DMS53 (cell line): ENCODE measurements around the gene ASTL.

Source experiments
- DNase-seq: peaks from one replicate; lab custom pipeline; 2025; lab: John Stamatoyannopoulos, UW

Gene ASTL

DNA sequence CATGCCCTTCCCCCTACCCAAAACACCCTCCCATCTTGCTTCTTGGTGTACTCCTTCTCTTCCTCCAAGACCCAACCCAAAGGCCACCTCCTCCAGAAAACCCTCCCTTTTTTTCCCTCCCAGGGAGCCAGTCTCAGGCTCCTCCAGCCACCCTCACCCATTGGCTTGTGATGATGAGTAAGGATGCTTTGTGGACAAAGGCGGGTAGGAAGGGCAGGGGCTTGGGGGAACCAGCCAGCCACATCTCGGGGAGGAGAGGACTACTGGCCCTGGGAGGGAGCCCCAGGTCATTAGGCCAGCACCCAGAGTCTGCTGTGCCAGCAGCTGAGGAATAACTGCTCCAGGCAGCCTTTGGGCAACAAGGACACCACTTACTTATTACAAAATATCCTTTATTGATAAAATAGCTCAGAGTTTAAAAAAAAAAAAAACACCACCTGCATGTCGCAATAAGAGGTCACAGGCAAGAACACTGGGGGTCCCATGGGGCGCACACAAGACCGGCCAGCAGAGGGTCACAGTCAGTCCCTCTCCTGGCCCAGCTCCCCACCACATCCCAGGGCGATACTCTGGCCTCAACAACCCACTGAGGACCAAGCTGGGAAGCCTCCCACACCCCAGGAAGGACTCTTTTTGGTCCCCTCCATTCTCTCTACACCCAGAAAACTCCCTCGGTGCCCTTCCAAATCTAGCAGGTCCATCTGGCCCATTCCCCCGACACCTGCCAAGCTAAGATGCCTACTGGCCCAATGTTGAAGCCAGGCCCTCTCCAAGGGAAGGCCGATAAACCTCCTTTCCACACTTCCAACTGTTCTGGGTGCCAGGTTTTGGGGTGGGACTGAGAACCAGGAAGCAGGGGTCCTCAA is 25.6 kb downstream of the ASTL start:
- no peak for DNase-seq

DNA sequence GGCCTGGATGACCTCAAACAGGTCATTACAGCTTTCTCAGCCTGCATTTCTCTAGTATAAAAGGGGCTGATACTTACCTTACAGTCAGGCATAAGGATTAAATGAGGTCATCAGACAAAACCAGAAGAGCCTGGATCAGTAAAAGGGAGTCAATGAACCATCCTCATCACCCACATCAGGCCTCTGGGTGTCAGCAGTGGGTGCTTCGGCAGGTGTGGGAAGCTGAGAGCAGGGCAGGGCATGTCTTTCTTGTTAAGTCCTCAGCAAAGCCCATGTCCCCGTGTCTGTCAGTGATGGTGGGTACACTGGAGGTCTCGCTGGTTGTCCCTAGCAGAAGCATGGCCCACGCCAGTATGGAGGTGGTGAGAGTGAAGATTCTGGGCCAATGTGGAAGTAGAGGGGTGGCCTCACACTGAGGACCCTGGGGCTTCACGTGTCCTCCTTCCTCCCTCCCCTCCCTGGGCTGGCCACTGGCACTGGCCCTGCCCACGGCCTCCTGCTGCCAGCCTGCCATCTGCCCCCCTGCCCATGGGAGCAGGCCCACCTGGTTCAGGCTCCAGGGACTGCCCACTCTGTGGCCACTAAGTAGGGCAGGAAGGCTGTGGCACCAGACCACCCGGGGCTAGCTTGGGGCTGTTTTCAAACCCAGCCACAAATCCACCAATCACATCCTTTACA is 26.3 kb downstream of the ASTL start:
- DNase-seq, result peak; percentile 70

DNA sequence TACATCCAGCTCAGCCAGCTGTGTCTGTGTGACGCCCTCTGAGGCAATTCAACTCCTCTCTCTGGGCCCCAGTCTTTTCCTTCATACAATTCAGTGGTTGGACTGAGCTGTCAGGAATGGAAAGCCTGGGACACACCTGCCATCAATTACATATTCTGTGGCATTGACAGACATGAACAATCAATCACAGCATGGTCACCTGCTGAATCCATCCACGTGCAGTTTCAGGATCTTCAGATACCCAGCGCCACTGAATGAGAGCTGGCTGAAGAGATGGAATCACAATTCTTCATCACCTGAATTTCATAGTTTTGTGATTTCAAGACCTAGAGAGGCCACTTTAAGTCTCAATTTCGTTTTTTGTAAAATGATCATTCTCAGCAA is 27.1 kb downstream of the ASTL start:
- DNase-seq, result peak; percentile 42

DNA sequence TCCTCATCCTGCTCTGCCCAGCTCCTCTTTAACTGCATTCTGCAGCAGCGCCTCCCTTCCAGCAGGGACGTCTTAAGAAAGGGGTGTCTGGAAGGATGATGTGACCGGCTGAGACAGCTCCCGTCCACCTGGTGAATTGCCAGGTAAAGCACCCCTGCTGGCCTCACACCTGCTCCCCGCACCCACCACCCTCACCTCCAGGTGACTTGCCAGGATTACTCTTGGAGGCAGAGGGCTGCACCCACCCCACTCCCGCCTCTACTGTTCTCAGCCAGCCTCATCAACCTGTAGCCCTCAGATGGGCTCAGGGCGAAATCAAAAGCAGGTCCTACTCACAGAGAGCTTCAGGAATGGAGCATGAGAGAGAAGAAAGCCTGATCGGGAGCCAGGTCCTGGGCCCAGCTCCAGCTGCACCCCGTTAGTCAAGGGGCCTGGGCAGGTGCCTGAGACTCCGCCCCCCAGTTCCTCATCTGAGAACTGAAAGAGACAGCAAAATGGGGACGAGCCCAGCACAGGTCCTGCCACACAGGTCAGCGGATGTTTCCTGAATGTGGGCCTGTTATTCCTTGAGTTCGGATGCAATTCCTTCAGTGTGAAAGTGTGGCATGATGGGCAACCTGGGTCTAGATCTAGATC is 27.6 kb downstream of the ASTL start:
- no peak for DNase-seq

DNA sequence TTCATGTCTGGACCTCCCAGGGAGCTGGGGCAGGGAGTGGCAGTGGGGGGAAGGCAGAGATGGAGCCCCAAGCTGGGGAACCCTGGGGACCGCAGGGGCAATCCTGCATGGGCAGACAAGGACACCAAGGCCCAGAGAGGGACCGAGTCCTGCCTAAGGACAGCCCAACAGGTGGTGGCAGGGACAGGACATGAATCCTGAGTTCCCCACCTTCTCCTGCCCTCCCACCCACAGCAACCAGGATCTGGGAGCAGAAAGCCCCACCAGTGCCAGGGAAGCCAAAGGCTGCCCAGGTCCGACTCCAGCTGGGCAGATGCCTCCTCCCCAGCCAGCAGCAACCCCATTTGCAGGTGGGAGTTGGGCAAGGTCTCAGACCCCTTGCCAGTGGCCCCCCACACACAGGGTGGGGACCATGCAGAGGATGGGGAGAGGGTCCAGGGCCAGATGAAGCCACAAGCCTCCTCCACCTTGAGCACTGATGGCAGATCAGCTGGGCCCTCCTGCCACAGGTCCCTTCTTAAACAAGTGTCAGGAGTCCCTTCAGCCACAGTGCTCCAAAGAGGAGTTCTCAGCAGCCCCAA is 28.3 kb downstream of the ASTL start:
- no peak for DNase-seq

DNA sequence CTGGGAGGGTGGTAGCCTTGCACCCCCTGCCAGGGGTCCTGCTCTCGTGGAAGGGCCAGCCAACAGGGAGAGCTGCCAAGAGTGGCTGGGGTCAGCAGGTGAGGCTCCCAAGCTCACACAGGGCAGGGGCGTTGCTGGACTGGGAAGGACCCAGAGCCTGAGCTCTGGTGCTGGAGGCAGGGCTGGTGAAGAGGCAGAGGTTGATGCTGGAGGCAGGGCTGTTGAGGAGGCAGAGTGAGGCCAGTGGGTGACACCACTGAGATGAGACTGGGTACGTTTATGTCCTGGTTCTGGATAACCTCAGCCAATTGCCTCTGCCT is 29.0 kb downstream of the ASTL start:
- no peak for DNase-seq

DNA sequence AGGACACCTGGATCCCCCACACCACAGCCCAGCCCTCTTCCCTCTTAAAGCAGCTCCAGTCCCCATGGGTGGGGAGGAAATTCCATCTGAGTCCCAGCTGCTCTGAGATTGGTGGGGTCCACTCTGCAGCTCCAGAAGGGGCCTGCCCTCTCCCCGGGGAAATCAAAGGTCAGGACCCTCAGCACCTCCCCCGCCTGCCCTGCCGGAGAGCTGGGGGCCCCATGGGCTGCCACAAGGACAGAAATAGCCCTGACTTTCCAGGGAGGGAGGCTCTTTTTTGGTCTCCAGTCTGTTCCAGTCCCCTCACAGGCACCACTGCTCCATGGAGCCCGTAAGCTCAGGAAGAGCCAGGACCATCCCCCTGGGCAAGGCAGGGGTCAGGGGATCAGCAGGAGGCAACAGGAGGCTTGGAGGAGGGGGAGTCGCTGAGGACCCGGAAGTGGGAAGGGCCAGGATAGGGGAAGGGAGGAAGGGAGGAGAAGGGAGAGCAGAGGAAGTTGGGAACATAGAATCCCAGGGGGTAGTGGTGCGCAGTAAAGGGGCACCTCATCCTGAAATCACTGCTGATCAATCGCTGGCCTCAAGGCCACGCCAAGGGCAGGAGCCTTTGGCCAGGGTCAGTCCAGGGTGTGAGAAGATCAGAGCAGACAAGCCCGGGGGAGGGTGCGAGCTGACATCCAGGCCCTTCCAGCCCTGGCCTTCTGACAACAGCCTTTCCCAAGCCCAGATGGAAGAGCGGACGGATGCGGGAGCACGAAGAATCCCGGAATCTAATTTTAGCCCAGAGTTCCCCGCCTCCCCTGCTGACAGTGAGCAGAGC is 29.6 kb downstream of the ASTL start:
- no peak for DNase-seq

DNA sequence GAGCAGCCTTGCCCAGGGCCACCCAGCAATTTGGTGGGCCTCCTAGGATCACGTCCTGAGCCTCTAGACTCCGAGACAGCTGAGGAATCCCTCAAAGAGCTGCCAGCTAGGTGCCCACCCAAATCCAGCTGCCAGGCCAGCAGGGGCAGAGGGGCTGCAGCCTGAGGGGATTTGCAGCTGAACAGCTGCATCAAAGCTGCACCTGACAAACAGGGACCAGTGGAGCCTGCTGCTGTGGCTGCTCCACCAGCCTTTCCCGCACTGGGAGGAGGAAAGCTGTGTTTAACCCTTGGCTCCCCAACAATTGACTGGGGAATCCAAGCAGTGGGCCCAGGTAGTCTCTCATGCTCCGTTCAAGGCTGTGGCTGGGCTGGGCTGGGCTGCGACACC is 30.2 kb downstream of the ASTL start:
- DNase-seq, result no peak

DNA sequence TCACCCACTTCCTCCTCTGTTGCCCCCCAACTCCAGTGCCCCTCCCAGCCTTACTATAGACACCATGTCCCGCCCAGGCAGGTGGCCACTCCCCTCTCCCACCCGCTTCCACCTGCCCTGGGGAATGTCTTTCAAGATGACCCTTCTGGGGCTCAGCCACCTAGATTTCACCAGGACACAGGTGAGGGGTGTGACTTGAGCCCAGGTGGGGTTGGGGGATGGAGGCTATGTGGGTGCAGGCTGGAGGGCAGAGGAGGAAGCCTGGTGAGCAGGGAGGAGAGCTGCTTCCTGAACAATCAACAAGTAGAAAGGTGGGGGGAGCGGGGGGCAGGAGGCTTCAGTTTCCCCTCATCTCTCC is 30.6 kb downstream of the ASTL start:
- DNase-seq, result no peak

DNA sequence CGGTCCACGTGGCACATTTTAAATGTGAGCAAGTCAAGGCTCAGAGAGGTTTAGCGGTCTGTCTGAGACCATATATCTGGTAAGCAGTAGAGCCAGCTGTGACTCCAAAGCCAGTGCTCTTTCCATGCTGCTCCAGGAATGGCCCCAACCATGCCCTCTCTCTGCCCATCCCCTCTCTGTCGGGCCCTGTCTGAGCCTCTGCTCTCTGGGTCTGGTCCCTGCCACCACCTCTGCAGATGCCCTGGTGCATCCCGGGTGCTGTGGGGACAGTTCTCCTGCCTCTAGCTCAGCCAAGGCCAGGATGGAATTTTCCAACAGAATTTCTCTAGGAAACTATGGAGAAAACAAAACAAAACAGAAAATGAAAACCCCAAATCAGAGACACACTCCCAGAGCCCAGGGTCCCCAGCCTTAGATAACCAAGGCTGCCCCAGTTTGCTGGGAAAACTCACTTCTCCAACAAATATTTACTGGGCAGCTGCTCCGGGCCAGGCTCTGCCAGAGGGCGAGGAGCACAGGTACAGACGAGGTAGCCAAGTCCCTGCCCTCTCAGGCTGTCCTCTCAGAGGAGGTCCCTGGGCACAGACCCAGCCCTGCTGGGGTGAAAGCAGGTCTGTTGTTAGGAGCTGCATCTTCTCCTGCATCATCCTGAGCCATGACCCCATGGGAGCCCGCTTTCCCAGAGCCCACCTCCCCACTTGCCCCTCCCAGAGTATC is 31.2 kb downstream of the ASTL start:
- no peak for DNase-seq

DNA sequence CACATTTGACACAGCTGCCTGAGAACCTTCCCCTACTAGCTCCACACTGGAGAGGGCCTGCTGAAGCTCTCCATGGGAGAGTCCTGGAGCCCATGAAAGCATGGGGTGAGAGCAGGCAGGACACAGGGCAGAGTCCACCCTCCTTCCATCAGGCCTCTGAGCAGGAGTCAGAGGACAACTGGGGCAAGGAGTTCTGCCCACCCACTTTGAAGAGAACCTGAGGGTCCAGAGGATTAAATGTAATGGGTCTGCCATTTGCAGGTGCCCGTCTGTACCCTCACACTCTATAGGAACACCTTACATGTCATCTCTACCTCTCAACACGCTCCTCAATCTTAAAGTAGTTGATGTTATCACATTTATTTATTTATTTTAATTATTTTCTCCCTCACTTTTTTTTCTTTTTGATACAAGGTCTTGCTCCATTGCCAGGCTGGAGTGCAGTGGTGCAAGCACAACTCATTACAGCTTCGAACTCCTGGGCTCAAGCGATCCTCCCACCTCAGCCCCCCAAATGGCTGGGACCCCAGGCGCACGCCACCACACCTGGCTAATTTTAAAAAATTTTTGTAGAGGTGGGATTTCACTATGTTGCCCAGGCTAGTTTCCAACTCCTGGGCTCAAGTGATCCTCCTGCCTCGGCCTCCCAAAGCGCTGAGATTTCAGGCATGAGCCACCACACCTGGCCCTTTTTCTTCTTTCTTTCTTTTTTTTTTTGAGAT is 32.1 kb downstream of the ASTL start:
- DNase-seq, result no peak

DNA sequence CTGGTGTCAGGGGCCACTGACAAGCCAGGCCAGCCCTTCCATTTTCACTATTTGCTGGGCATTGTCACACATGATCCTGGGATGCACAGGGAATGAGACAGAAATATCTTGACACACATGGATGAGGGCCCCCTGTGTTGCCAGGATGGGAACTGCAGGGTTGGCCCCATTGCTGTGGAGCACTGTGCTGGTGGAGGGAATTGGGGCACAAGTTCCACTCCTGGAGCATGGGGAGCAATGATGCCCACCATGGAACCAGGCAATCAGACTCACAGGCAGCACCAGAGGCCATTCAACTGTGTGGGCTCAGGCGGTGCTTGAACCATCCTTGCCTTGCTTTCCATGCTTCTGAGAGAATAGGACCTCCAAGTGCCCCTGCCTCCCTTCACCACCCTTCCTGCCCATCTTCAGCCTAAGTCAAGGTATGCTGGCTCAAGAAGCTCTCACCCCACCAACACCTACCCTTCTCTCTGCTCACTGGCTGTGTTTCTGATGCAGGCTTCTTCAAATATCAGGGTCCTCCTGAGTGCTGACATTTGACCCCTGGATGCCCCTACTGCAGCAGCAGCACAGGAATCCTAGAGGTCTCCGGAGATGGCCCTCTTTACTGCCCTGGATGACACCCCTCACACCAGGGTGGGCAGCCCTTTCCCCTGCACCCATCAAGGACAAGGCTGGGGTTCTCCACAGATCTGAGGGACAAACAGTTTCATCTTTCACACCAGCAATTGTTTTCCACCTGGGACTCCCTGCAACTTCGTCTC is 33.0 kb downstream of the ASTL start:
- no peak for DNase-seq

DNA sequence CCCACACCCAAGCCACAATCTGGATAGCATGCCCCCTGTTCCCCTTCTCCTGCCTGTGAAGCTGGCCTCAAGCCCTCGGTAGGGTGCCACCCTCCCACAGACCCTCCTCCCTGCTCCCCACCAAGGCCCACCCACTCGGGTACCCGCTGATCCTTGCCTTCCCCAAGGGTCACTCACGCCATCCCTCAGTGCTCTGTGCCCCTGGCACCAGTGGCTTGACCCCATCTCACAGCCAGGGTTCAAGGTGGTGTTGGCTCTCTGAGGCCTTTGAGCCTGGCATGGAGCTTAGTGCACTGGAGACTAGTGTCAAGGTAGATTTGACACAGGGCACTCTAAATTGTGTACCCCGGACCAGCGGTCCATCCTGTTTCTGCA is 33.8 kb downstream of the ASTL start:
- no peak for DNase-seq

DNA sequence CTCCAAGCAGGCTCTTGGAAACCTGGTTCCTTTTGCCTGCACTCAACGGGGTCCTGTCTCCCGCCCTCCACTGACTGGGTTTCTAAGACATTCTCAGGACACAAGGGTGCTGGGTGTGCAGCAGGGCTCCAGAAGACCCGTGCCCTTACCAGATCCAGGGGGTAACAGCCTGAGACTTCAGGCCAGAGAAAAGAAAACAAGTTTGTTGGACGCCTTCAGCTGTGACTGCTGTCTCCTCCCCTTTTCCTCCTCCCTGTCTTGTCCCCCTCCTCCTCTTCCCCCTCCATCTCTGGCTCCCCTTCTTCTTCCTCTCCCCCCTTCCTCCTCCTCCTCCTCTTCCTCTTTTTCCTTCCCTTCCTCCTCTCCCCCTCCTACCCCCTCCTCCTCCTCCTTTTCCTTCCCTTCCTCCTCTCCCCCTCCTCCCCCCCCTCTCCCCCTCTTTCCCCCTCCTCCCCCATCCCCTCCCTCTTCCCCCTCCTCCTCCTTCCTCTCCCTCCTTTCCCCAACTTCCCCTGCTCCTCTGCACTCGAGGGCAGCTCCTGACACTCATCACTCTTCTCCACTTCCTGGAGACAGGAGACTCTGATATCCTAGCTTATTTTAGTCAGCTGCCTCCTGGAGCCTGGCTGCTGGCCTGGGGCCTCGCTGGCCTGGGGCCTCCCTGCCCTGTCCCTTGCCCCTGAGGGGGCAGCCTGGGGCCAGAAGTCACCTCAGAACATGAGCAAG is 34.4 kb downstream of the ASTL start:
- no peak for DNase-seq

DNA sequence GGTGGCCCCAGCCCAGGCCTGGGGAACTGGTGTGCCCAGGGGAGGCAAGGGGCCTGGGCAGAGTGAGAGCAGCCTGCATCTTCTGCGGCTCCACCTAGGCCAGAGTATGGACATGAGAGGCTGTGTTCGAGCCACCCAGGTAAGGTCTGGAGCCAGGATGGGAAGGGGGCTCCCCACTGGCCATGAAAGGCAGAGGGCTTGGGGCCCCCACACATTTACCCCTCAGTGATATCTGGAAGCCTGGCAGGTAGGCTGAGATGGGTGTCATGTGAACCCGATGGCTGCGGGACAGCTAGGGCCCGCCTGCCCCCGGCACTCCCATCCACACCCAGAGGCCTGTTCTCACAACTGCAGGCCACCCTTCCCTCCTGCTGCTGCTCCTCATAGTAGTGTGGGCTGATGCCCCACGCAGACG is 35.1 kb downstream of the ASTL start:
- DNase-seq, result no peak

DNA sequence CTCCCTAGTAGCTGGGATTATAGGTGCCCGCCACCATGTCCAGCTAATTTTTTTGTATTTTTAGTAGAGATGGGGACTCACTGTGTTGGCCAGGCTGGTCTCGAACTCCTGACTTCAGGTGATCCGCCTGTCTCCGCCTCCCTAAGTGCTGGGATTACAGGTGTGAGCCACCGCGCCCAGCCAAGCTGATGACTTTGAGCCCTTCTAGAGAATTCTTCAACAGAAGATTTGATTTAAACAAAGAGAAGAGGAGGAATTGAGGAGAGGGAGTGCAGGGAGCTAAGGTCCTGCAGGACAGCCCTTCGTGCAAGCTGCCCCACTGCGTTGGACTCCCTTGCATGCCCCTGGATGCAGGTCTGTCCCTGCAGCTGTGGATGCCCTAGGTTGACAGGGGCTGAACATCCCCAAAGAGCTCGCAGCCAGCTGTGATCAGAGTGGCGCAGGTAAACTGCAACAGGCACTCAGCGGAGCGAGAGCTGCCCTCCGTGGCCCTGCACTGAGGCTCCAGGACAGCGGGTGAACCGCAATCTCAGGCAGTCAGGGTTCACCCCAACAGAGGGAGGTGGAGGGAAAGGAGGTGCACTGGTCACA is 35.6 kb downstream of the ASTL start:
- no peak for DNase-seq

DNA sequence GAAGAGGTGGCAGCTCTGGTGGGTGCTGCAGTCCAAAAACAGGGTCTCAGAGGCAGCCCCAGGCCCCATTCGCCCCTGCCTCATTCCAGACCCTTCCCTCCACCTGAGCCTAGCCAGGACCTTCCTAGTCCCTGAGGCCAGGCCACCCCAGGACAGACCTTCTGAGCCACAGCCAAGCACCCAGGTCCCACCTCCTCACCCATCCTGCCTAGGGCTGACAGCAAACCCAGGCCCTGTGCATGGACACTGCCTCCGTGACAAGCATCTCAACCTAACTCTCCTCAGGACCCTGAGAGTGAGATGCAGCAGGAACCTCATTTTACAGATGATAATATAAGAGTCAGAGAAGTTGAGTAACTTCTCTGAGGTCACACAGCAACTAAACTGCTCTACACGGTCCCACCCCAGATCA is 37.4 kb downstream of the ASTL start:
- no peak for DNase-seq

DNA sequence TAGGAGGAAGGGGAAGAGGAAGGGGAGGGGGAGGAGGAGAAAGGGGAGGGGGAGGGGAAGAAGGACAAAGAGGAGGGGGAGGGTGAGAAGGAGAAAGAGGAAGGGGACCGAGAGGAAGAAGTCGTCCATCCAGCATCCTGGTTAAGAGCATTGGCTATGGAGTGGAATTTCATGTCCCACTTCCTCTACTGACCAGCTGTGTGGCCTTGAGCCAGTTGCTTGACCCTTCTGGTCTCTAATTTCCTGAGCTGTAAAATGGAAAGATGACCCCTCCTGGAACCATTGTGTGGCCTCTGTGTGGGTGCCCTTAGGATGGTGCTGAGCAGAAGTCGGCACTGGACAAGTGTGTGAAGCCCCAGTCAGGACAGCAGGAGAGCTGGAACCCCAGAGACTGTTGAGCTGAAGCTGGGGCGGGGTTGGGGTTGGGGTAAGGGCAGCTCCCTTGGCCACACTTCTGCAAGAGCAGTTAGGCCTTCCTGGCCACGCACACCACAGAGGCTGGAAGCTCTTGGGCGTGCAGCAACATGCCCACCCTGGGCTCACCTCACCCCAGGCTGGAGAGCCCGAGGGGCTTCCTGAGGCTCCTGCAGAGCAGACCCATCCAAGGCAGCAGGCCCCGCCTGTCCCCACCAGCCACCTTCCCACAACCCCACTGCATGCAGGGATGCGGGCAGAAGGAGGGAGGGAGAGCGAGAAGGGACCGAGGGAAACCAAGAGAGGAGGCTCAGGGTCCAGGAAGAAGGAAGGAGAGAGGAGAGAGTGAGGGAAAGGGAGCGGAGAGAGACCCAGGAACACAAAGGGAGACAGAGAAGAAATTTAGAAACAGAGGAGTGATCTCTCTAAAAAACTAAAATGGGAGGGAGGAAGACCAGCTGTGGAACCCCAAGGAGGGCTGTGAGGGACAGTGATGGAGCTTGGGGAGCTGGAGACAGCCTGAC is 38.2 kb downstream of the ASTL start:
- DNase-seq, result no peak
